A673 (cell line): Measurements from ENCODE around the gene ESRRA. TPM values are rescaled to one million over a fixed set of nuclear protein-coding genes. Genes with fewer than 3 reads are reported as not detected.
A peak's percentile ranks its signal among the peaks of the same experiment; 100 is the strongest.

ENCODE experiments used
- Bru-seq: library from RNA; stranded (reverse); fragments of 400-500 nt; gene quantifications from one replicate; lab custom pipeline; 2021; lab: Mats Ljungman, UMichigan
- BruChase-seq, 2 experiments: library from RNA; stranded (reverse); fragments of 400-500 nt; gene quantifications; one replicate each; lab custom pipeline; 2021; lab: Mats Ljungman, UMichigan
- BruUV-seq: library from RNA; stranded (reverse); fragments of 400-500 nt; replicated peaks from 2 replicates; lab custom pipeline; 2021; lab: Mats Ljungman, UMichigan
- CTCF ChIA-PET: fragments of 300-600 bp; sonication (Branson Sonifier 250); formaldehyde crosslinking; loops from one replicate; lab custom pipeline; 2022; ENCODE audit warnings: antibody characterized with exemption; lab: Charles Lee
- POLR2A ChIA-PET: fragments of 300-600 bp; sonication (Branson Sonifier 250); formaldehyde crosslinking; loops from one replicate; lab custom pipeline; 2022; ENCODE audit warnings: antibody characterized with exemption; ENCODE audit not compliant: low non-redundant PET; lab: Charles Lee
- DNase-seq: peaks from one replicate; pipeline ENCODE4 v3.0.0-alpha.2; 2015; ENCODE audit warnings: low spot score
- H3K27ac ChIP-seq: fragments of 200-600 bp; sonication (generic); 2 replicates; pipeline ENCODE4 v1.5.1; 2016; ENCODE audit warnings: mixed run types, low read depth, mild to moderate bottlenecking, mixed read lengths, antibody characterized with exemption, low read length; ENCODE audit not compliant: poor library complexity, severe bottlenecking
- H3K27me3 ChIP-seq: fragments of 200-600 bp; sonication (generic); replicated peaks from 2 replicates; pipeline ENCODE4 v1.6.1; 2017; ENCODE audit warnings: mixed run types, low read depth, mild to moderate bottlenecking, mixed read lengths, antibody characterized with exemption, low read length; ENCODE audit not compliant: insufficient read depth, poor library complexity
- H3K36me3 ChIP-seq: fragments of 200-600 bp; sonication (generic); 2 replicates; pipeline ENCODE4 v1.6.1; 2016; ENCODE audit warnings: mixed run types, mild to moderate bottlenecking, mixed read lengths, antibody characterized with exemption, low read length; ENCODE audit not compliant: insufficient read depth, poor library complexity, severe bottlenecking
- H3K4me1 ChIP-seq: fragments of 200-600 bp; sonication (generic); 2 replicates; pipeline ENCODE4 v1.6.1; 2017; ENCODE audit warnings: mixed run types, mild to moderate bottlenecking, mixed read lengths, antibody characterized with exemption, low read length; ENCODE audit not compliant: insufficient read depth, poor library complexity, severe bottlenecking
- H3K4me3 ChIP-seq: fragments of 200-600 bp; sonication (generic); 2 replicates; pipeline ENCODE4 v1.5.1; 2016; ENCODE audit warnings: low read depth, mixed run types, mild to moderate bottlenecking, mixed read lengths, low read length; ENCODE audit not compliant: poor library complexity, severe bottlenecking
- H3K9me3 ChIP-seq: fragments of 200-600 bp; sonication (generic); 2 replicates; pipeline ENCODE4 v1.6.1; 2016; ENCODE audit warnings: mixed run types, low read depth, mild to moderate bottlenecking, mixed read lengths, antibody characterized with exemption, low read length; ENCODE audit not compliant: poor library complexity, severe bottlenecking
- CTCF ChIP-seq: fragments of 300-800, 200-600 bp; sonication (generic); conservative IDR thresholded peaks from 2 replicates; pipeline ENCODE4 v1.5.1; 2017; ENCODE audit warnings: low read depth, mild to moderate bottlenecking, antibody characterized with exemption, low read length, moderate library complexity, mixed read lengths
- EZH2 ChIP-seq: fragments of 200-600 bp; sonication (generic); IDR thresholded peaks from 2 replicates; pipeline ENCODE4 v1.6.1; 2017; ENCODE audit warnings: borderline replicate concordance, low read depth, mild to moderate bottlenecking, mixed read lengths, antibody characterized with exemption, low read length; ENCODE audit not compliant: poor library complexity, severe bottlenecking
- intact Hi-C: fragments of 100-400 bp; cut with micrococcal nuclease; formaldehyde crosslinking; loops from one replicate; pipeline ENCODE4 v1.10.0; 2022; ENCODE audit not compliant: unreplicated experiment
- long read RNA-seq: library from polyadenylated mRNA; stranded (forward); transcript quantifications from one replicate; pipeline ENCODE4 v2.0.0, GENCODE V29; 2022
- total RNA-seq: library from RNA; stranded (reverse); gene quantifications from 2 replicates; pipeline ENCODE4 v1.2.3, GENCODE V29; 2021

The ESRRA gene
- total RNA-seq (56.2 and 63.8 TPM in 2 replicates), Bru-seq, nascent RNA (percentile 67 among the genes with signal in this experiment), BruChase-seq, experiment 1, labeled RNA remaining after a 2-hour chase (percentile 85 among the genes with signal in this experiment), BruChase-seq, experiment 2, labeled RNA remaining after a 6-hour chase (percentile 91 among the genes with signal in this experiment)
- long read RNA-seq, transcript ESRRA-201 (7 exons, 2,215 nt) = major isoform, 48 of 480 reads
- long read RNA-seq, partial matches to known transcripts = 8 of 480 reads
- long read RNA-seq, other reads (novel, unspliced or antisense) = 419 of 480 reads

- no peak for TF ChIP-seq CTCF
- TF ChIP-seq EZH2 = no peak
- POLR2A ChIA-PET = interaction anchor here (0.6 kb wide), 1 partner anchor 111 kb away, joined by 6 read pairs; no protein-coding TSS in a partner anchor
- H3K9me3 ChIP-seq = no peaks in the 10 kb centered on the region
- intact Hi-C loops = loop anchor here (2.0 kb wide), 2 partner anchors 34 to 64 kb away; partner anchors contain the start of gene FKBP2
- BruUV-seq = no TSS peak
- H3K27ac ChIP-seq = peak within 1 kb of the TSS; percentile 87
- H3K36me3 ChIP-seq = peaks cover 4% of the 10 kb centered on the region
- peaks cover 19% of the 10 kb centered on the region for H3K4me1 ChIP-seq
- H3K27me3 ChIP-seq = no peaks in the 10 kb centered on the region
- H3K4me3 ChIP-seq = peak within 1 kb of the TSS; percentile 83
- CTCF ChIA-PET = interaction anchor here (0.6 to 2.6 kb wide), 12 partner anchors 13 to 526 kb away, joined by 3 to 23 read pairs (median 8); partner anchors contain the start of genes FERMT3, PRDX5 and TRMT112
- peak; percentile 100 for DNase-seq
Observed at GRCh38 chr11:64305075-64305690, at the start of gene ESRRA. Gene ESRRA (plus strand): TSS chr11:64305524. CDS start chr11:64307180, 1,656 bp downstream.

GRCh38 chr11:64256300-64256699 is 49.0 kb upstream of the ESRRA start:
- ChIA-PET POLR2A (interaction anchor here (0.5 kb wide), 1 partner anchor 92 kb away, joined by 4 read pairs; no protein-coding TSS in a partner anchor), CTCF (no interaction called here)
- Histone ChIP-seq H3K9me3 (no peaks in the 10 kb centered on the region), H3K27me3 (no peaks in the 10 kb centered on the region), H3K4me3 (no peak overlapping the region), H3K4me1 (peaks cover 4% of the 10 kb centered on the region), H3K27ac (no peak overlapping the region), H3K36me3 (peaks cover 54% of the 10 kb centered on the region)
- intact Hi-C loops = no loop called here
- BruUV-seq = no TSS peak
- TF ChIP-seq CTCF (no peak), EZH2 (no peak)
- DNase-seq = no peak

GRCh38 chr11:64258356-64258755 is 47.0 kb upstream of the ESRRA start:
- no TSS peak for BruUV-seq
- POLR2A ChIA-PET = no interaction called here
- Histone ChIP-seq H3K9me3 (no peaks in the 10 kb centered on the region), H3K27me3 (no peaks in the 10 kb centered on the region), H3K36me3 (peaks cover 72% of the 10 kb centered on the region), H3K4me1 (no peaks in the 10 kb centered on the region), H3K4me3 (no peak overlapping the region), H3K27ac (no peak overlapping the region)
- no peak for TF ChIP-seq EZH2
- TF ChIP-seq CTCF = no peak
- DNase-seq = no peak
- intact Hi-C loops = no loop called here
- CTCF ChIA-PET = no interaction called here
